SK-N-SH treated with all-trans-retinoic acid at 6 μM for 48 hours (cell line): ENCODE results near the gene IRS2.

ENCODE experiments used
- ATAC-seq: fragments of 200-7000 bp; cut with Tn5 transposase; 3 replicates; pipeline ENCODE4 v1.9.1; 2020; ENCODE audit warnings: mild to moderate bottlenecking, moderate library complexity
- ARNTL ChIP-seq: fragments of 450-650 bp; formaldehyde crosslinking; IDR thresholded peaks from 2 replicates; pipeline ENCODE4 v1.5.0; 2020; ENCODE audit warnings: low read depth, mild to moderate bottlenecking, moderate library complexity, borderline replicate concordance
- BACH2 ChIP-seq: fragments of 250-450 bp; sonication (Bioruptor Pico); IDR thresholded peaks from 2 replicates; pipeline ENCODE4 v1.9.0; 2021; ENCODE audit warnings: mild to moderate bottlenecking, borderline replicate concordance
- ESRRG ChIP-seq: fragments of 250-450 bp; sonication (Bioruptor Pico); IDR thresholded peaks from 2 replicates; pipeline ENCODE4 v1.6.1; 2021; ENCODE audit warnings: mild to moderate bottlenecking
- GLIS3 ChIP-seq: fragments of 250-450 bp; sonication (Bioruptor Pico); IDR thresholded peaks from 2 replicates; pipeline ENCODE4 v1.5.0; 2020; ENCODE audit warnings: mild to moderate bottlenecking, moderate library complexity
- ISL1 ChIP-seq: fragments of 250-450 bp; sonication (Bioruptor Pico); IDR thresholded peaks from 2 replicates; pipeline ENCODE4 v2.1.2; 2022; ENCODE audit warnings: mild to moderate bottlenecking, moderate library complexity
- OSR1 ChIP-seq: fragments of 250-450 bp; sonication (Bioruptor Pico); IDR thresholded peaks from 2 replicates; pipeline ENCODE4 v1.8.0; 2022; ENCODE audit warnings: moderate library complexity, mild to moderate bottlenecking, inconsistent platforms
- PPARA ChIP-seq: fragments of 250-450 bp; sonication (Bioruptor Pico); IDR thresholded peaks from 2 replicates; pipeline ENCODE4 v1.5.0; 2020; ENCODE audit warnings: mild to moderate bottlenecking, borderline replicate concordance
- RARB ChIP-seq: fragments of 250-450 bp; sonication (Bioruptor Pico); IDR thresholded peaks from 2 replicates; pipeline ENCODE4 v1.8.0; 2021; ENCODE audit warnings: mild to moderate bottlenecking, moderate library complexity
- SNAI2 ChIP-seq: fragments of 250-450 bp; sonication (Bioruptor Pico); IDR thresholded peaks from 2 replicates; pipeline ENCODE4 v1.5.0; 2020; ENCODE audit warnings: mild to moderate bottlenecking, moderate library complexity
- TCF4 ChIP-seq: fragments of 250-450 bp; sonication (Bioruptor Pico); IDR thresholded peaks from 2 replicates; pipeline ENCODE4 v1.8.0; 2021; ENCODE audit warnings: mild to moderate bottlenecking, moderate library complexity, borderline replicate concordance
- TOX ChIP-seq: fragments of 250-450 bp; sonication (Bioruptor Pico); IDR thresholded peaks from 2 replicates; pipeline ENCODE4 v1.8.0; 2021; ENCODE audit warnings: mild to moderate bottlenecking, moderate library complexity, borderline replicate concordance
- ZC3H10 ChIP-seq: fragments of 250-450 bp; sonication (Bioruptor Pico); IDR thresholded peaks from 2 replicates; pipeline ENCODE4 v1.5.1; 2021; ENCODE audit warnings: mild to moderate bottlenecking, moderate library complexity
- ZFP30 ChIP-seq: fragments of 450-650 bp; formaldehyde crosslinking; IDR thresholded peaks from 2 replicates; pipeline ENCODE4 v1.5.0; 2022; ENCODE audit warnings: mild to moderate bottlenecking, moderate library complexity
- ZNF70 ChIP-seq: fragments of 450-650 bp; formaldehyde crosslinking; IDR thresholded peaks from 2 replicates; pipeline ENCODE4 v1.5.0; 2020; ENCODE audit warnings: mild to moderate bottlenecking, moderate library complexity
- ZNF8 ChIP-seq: fragments of 450-650 bp; formaldehyde crosslinking; IDR thresholded peaks from 2 replicates; pipeline ENCODE4 v1.5.0; 2020; ENCODE audit warnings: mild to moderate bottlenecking, moderate library complexity
- TF ChIP-seq, protein P1 (sequence below): fragments of 250-450 bp; sonication (Bioruptor Pico); IDR thresholded peaks from 2 replicates; pipeline ENCODE4 v1.5.1; 2021; ENCODE audit warnings: mild to moderate bottlenecking, moderate library complexity
- TF ChIP-seq, protein P2 (sequence below): fragments of 250-450 bp; sonication (Bioruptor Pico); IDR thresholded peaks from 2 replicates; pipeline ENCODE4 v1.8.0; 2021; ENCODE audit warnings: low read depth, mild to moderate bottlenecking, moderate library complexity, borderline replicate concordance
- TF ChIP-seq, protein P3 (sequence below): fragments of 250-450 bp; sonication (Bioruptor Pico); IDR thresholded peaks from 2 replicates; pipeline ENCODE4 v1.5.1; 2020; ENCODE audit warnings: low read depth, mild to moderate bottlenecking, moderate library complexity
- TF ChIP-seq, protein P4 (sequence below): fragments of 250-450 bp; sonication (Bioruptor Pico); IDR thresholded peaks from 2 replicates; pipeline ENCODE4 v1.5.0; 2020; ENCODE audit warnings: mild to moderate bottlenecking, moderate library complexity

Gene IRS2

DNA sequence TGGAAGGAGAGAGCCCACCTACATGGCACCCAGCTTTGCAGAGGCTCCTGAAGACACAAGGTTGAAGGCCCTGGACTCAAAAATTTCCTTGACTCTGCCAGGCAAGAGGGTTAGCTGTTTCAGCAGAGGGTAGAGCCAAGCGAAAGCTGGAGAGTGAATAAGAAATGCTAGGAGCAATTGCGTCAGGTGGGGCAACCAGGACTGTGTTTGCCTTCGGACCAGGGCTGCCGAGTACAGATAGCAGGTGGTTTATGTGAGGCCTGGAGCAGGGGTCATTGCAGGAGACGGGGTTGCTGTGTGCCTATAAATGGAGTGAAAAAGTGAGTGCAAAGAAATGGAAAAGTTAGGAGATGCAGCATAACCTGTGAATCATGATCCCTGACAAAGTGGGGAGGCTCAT lies 59.1 kb downstream of the IRS2 start:
- ATAC-seq, result no peak
- TF ChIP-seq SNAI2 (CRISPR knock-in tag) (no peak), RARB (CRISPR knock-in tag) (no peak), TCF4 (no peak)

DNA sequence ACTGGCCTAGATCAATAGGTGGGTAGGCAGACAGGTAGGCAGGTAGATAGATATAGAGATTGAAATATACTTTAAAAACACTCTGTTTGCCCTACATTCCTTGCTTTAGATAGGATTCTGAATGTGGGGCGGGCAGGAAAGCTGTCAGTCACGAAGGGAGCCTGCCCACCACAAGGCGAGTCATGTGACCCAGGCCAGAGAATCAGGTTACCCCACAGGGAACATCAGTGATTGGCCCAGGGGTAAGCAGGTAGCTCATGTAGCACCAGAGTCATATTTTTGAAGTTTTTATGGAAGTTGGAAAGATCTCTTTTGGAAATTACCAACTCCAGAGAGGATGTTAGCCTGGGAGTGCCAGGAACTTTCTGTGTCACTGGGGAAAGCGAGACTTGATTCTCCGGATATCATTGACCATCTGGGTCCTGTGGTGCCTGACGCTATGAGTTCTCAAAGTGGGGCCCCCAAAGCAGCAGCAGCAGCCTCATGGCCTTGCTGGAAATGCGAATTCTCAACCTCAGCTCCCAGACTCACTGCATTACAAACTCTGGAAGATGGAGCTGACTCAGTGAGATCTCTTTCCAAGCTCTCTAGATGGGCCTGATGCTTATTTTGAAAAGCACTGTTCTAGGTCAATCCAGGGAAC lies 60.3 kb downstream of the IRS2 start:
- no peak for TF ChIP-seq BACH2
- TF ChIP-seq ZC3H10 (CRISPR knock-in tag), result no peak
- no peak for TF ChIP-seq OSR1 (CRISPR knock-in tag)
- TF ChIP-seq, protein P1, sequence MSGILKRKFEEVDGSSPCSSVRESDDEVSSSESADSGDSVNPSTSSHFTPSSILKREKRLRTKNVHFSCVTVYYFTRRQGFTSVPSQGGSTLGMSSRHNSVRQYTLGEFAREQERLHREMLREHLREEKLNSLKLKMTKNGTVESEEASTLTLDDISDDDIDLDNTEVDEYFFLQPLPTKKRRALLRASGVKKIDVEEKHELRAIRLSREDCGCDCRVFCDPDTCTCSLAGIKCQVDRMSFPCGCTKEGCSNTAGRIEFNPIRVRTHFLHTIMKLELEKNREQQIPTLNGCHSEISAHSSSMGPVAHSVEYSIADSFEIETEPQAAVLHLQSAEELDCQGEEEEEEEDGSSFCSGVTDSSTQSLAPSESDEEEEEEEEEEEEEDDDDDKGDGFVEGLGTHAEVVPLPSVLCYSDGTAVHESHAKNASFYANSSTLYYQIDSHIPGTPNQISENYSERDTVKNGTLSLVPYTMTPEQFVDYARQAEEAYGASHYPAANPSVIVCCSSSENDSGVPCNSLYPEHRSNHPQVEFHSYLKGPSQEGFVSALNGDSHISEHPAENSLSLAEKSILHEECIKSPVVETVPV (CRISPR knock-in tag), result no peak
- no peak for TF ChIP-seq SNAI2 (CRISPR knock-in tag)
- TF ChIP-seq, protein P2, sequence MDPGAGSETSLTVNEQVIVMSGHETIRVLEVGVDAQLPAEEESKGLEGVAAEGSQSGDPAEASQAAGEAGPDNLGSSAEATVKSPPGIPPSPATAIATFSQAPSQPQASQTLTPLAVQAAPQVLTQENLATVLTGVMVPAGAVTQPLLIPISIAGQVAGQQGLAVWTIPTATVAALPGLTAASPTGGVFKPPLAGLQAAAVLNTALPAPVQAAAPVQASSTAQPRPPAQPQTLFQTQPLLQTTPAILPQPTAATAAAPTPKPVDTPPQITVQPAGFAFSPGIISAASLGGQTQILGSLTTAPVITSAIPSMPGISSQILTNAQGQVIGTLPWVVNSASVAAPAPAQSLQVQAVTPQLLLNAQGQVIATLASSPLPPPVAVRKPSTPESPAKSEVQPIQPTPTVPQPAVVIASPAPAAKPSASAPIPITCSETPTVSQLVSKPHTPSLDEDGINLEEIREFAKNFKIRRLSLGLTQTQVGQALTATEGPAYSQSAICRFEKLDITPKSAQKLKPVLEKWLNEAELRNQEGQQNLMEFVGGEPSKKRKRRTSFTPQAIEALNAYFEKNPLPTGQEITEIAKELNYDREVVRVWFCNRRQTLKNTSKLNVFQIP (CRISPR knock-in tag), result no peak
- TF ChIP-seq, protein P3, sequence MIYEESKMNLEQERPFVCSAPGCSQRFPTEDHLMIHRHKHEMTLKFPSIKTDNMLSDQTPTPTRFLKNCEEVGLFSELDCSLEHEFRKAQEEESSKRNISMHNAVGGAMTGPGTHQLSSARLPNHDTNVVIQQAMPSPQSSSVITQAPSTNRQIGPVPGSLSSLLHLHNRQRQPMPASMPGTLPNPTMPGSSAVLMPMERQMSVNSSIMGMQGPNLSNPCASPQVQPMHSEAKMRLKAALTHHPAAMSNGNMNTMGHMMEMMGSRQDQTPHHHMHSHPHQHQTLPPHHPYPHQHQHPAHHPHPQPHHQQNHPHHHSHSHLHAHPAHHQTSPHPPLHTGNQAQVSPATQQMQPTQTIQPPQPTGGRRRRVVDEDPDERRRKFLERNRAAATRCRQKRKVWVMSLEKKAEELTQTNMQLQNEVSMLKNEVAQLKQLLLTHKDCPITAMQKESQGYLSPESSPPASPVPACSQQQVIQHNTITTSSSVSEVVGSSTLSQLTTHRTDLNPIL (CRISPR knock-in tag), result no peak
- TF ChIP-seq ZNF70 (CRISPR knock-in tag), result no peak
- no peak for TF ChIP-seq GLIS3 (CRISPR knock-in tag)
- no peak for TF ChIP-seq ZFP30 (CRISPR knock-in tag)
- no peak for TF ChIP-seq PPARA
- TF ChIP-seq TOX (CRISPR knock-in tag), result no peak
- no peak for TF ChIP-seq ISL1
- TF ChIP-seq ZNF8 (CRISPR knock-in tag), result no peak
- TF ChIP-seq, protein P4, sequence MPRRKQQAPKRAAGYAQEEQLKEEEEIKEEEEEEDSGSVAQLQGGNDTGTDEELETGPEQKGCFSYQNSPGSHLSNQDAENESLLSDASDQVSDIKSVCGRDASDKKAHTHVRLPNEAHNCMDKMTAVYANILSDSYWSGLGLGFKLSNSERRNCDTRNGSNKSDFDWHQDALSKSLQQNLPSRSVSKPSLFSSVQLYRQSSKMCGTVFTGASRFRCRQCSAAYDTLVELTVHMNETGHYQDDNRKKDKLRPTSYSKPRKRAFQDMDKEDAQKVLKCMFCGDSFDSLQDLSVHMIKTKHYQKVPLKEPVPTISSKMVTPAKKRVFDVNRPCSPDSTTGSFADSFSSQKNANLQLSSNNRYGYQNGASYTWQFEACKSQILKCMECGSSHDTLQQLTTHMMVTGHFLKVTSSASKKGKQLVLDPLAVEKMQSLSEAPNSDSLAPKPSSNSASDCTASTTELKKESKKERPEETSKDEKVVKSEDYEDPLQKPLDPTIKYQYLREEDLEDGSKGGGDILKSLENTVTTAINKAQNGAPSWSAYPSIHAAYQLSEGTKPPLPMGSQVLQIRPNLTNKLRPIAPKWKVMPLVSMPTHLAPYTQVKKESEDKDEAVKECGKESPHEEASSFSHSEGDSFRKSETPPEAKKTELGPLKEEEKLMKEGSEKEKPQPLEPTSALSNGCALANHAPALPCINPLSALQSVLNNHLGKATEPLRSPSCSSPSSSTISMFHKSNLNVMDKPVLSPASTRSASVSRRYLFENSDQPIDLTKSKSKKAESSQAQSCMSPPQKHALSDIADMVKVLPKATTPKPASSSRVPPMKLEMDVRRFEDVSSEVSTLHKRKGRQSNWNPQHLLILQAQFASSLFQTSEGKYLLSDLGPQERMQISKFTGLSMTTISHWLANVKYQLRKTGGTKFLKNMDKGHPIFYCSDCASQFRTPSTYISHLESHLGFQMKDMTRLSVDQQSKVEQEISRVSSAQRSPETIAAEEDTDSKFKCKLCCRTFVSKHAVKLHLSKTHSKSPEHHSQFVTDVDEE (CRISPR knock-in tag), result no peak
- no peak for TF ChIP-seq ARNTL (CRISPR knock-in tag)
- TF ChIP-seq ESRRG (CRISPR knock-in tag), result no peak
- no peak for TF ChIP-seq RARB (CRISPR knock-in tag)
- no peak for ATAC-seq

DNA sequence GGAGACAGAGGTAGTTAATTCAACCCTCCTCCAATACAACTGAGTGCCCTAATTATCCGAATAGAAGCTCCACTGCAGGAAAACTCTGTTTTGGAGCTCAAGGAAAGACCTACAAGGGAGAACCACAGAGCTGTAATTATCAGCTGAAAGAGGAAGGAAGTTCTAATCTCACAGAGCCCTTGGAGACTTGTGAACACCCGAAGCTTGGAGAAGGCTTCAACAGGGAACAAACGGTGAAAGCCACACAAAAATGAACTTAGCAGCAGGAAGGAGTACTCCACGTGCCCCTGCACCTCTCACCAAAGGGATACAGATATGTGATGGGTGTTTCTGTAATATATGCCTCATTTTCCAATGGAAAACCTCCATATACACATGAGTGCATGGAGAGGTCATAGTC lies 61.1 kb downstream of the IRS2 start:
- TF ChIP-seq SNAI2 (CRISPR knock-in tag), result no peak
- TF ChIP-seq, protein P4 (CRISPR knock-in tag), result no peak
- TF ChIP-seq, protein P2 (CRISPR knock-in tag), result no peak
- TF ChIP-seq ZNF8 (CRISPR knock-in tag), result no peak
- no peak for TF ChIP-seq BACH2
- TF ChIP-seq RARB (CRISPR knock-in tag), result no peak
- TF ChIP-seq ARNTL (CRISPR knock-in tag), result no peak
- no peak for TF ChIP-seq ZNF70 (CRISPR knock-in tag)
- TF ChIP-seq TOX (CRISPR knock-in tag), result no peak
- no peak for TF ChIP-seq ESRRG (CRISPR knock-in tag)
- ATAC-seq, result no peak
